ENCODE data around the gene HMGCL. TPM values are rescaled to one million over a fixed set of nuclear protein-coding genes. Genes with fewer than 3 reads are reported as not detected.
"Not testable (repeated sequence)": the region's sequence is repeated elsewhere in the genome, so short reads cannot be mapped to it uniquely, and the experiment has no call there.

The HMGCL gene
- total and polyA plus RNA-seq, 3 experiments from 2014 or later = 24.7 to 28.0 (median 25.3) TPM

- Mint-ChIP-seq H3K27me3 (no peaks in the 10 kb centered on the region), H3K9me3 (no peaks in the 10 kb centered on the region), H3K4me3 (peak overlapping the region in 2 of 7 donors; percentile 23 to 86), H3K27ac (no peak overlapping the region), H3K4me1 (peaks cover 18 to 33% (median 22%) of the 10 kb centered on the region in 3 donors), H3K36me3 (peaks cover 5 to 36% (median 6%) of the 10 kb centered on the region in 3 donors)
- Histone ChIP-seq H3K27me3 (ENCODE audit: insufficient read depth, low read length, poor library complexity, severe bottlenecking) (no peaks in the 10 kb centered on the region), H3K4me3 (ENCODE audit: low read length) (no peak overlapping the region), H3K4me1 (ENCODE audit: insufficient read depth, low read length) (peaks cover 22% of the 10 kb centered on the region), H3K36me3 (ENCODE audit: insufficient read depth, low read length) (peaks cover 11% of the 10 kb centered on the region), H3K9me3 (ENCODE audit: low read length) (no peaks in the 10 kb centered on the region), H3K27ac (ENCODE audit: low read depth, low read length) (no peak overlapping the region)
- ChIA-PET CTCF (interaction anchor here (1.4 kb wide), 1 partner anchor 55 kb away, joined by 4 read pairs; no protein-coding TSS in a partner anchor), POLR2A (interaction anchor here (0.9 kb wide), 1 partner anchor 19 kb away, joined by 4 read pairs; no protein-coding TSS in a partner anchor)
- DNase-seq = no peak
These were observed 39.7 kb upstream of the HMGCL start for GRCh38 chr1:23864801-23865542.

GRCh38 chr1:23862640-23863039 lies 37.4 kb upstream of the HMGCL start:
- H3K36me3 Mint-ChIP-seq = peaks cover 5 to 55% (median 12%) of the 10 kb centered on the region in 3 donors
- no peaks in the 10 kb centered on the region for H3K9me3 Mint-ChIP-seq
- H3K9me3 ChIP-seq (ENCODE audit: low read length) = no peaks in the 10 kb centered on the region
- H3K4me3 Mint-ChIP-seq = no peak overlapping the region
- POLR2A ChIA-PET = no interaction called here
- no peaks in the 10 kb centered on the region for H3K27me3 Mint-ChIP-seq
- no peak overlapping the region for H3K27ac Mint-ChIP-seq
- DNase-seq = no peak
- H3K27me3 ChIP-seq (ENCODE audit: insufficient read depth, low read length, poor library complexity, severe bottlenecking) = no peaks in the 10 kb centered on the region
- H3K4me1 Mint-ChIP-seq = peaks cover 8 to 22% (median 13%) of the 10 kb centered on the region in 3 donors
- no peak overlapping the region for H3K4me3 ChIP-seq (ENCODE audit: low read length)
- CTCF ChIA-PET = no interaction called here
- H3K4me1 ChIP-seq (ENCODE audit: insufficient read depth, low read length) = peaks cover 15% of the 10 kb centered on the region
- no peak overlapping the region for H3K27ac ChIP-seq (ENCODE audit: low read depth, low read length)
- H3K36me3 ChIP-seq (ENCODE audit: insufficient read depth, low read length) = peaks cover 25% of the 10 kb centered on the region

GRCh38 chr1:23854568-23854967 lies 29.3 kb upstream of the HMGCL start:
- ChIA-PET POLR2A (interaction anchor here (0.7 kb wide), 1 partner anchor 108 kb away, joined by 6 read pairs; no protein-coding TSS in a partner anchor), CTCF (no interaction called here)
- H3K27ac ChIP-seq (ENCODE audit: low read depth, low read length) = no peak overlapping the region
- peaks cover 0 to 9% (median 3%) of the 10 kb centered on the region in 3 donors for H3K4me1 Mint-ChIP-seq
- no peak overlapping the region for H3K4me3 ChIP-seq (ENCODE audit: low read length)
- peaks cover 4 to 62% (median 17%) of the 10 kb centered on the region in 3 donors for H3K36me3 Mint-ChIP-seq
- H3K36me3 ChIP-seq (ENCODE audit: insufficient read depth, low read length) = peaks cover 12% of the 10 kb centered on the region
- H3K27ac Mint-ChIP-seq = peak overlapping the region in 1 of 8 donors; percentile 2
- H3K27me3 Mint-ChIP-seq = no peaks in the 10 kb centered on the region
- DNase-seq = no peak
- no peaks in the 10 kb centered on the region for H3K4me1 ChIP-seq (ENCODE audit: insufficient read depth, low read length)
- H3K27me3 ChIP-seq (ENCODE audit: insufficient read depth, low read length, poor library complexity, severe bottlenecking) = no peaks in the 10 kb centered on the region
- no peaks in the 10 kb centered on the region for H3K9me3 Mint-ChIP-seq
- no peaks in the 10 kb centered on the region for H3K9me3 ChIP-seq (ENCODE audit: low read length)
- peak overlapping the region in 1 of 7 donors; percentile 24 for H3K4me3 Mint-ChIP-seq

GRCh38 chr1:23853124-23853523 lies 27.9 kb upstream of the HMGCL start:
- H3K27me3 Mint-ChIP-seq; H3K27ac ChIP-seq (ENCODE audit: low read depth, low read length); H3K4me3 Mint-ChIP-seq; H3K27me3 ChIP-seq (ENCODE audit: insufficient read depth, low read length, poor library complexity, severe bottlenecking); H3K9me3 Mint-ChIP-seq; H3K36me3 ChIP-seq (ENCODE audit: insufficient read depth, low read length); H3K4me1 ChIP-seq (ENCODE audit: insufficient read depth, low read length); DNase-seq; H3K27ac Mint-ChIP-seq; H3K4me1 Mint-ChIP-seq; H3K4me3 ChIP-seq (ENCODE audit: low read length); CTCF ChIA-PET; H3K9me3 ChIP-seq (ENCODE audit: low read length); POLR2A ChIA-PET: not testable (repeated sequence)
- H3K36me3 Mint-ChIP-seq = peaks cover 9 to 59% (median 19%) of the 10 kb centered on the region in 3 donors

GRCh38 chr1:23851406-23851805 lies 26.2 kb upstream of the HMGCL start:
- H3K36me3 Mint-ChIP-seq = peaks cover 21 to 60% (median 29%) of the 10 kb centered on the region in 3 donors
- H3K4me3 Mint-ChIP-seq; H3K9me3 Mint-ChIP-seq; H3K4me3 ChIP-seq (ENCODE audit: low read length); H3K27me3 ChIP-seq (ENCODE audit: insufficient read depth, low read length, poor library complexity, severe bottlenecking); DNase-seq; H3K27me3 Mint-ChIP-seq; H3K4me1 ChIP-seq (ENCODE audit: insufficient read depth, low read length); H3K27ac ChIP-seq (ENCODE audit: low read depth, low read length); H3K9me3 ChIP-seq (ENCODE audit: low read length); H3K27ac Mint-ChIP-seq; H3K4me1 Mint-ChIP-seq: not testable (repeated sequence)
- CTCF ChIA-PET = interaction anchor here (0.9 kb wide), 1 partner anchor 40 kb away, joined by 3 read pairs; no protein-coding TSS in a partner anchor
- POLR2A ChIA-PET = interaction anchor here (0.8 kb wide), 1 partner anchor 735 kb away, joined by 3 read pairs; no protein-coding TSS in a partner anchor
- H3K36me3 ChIP-seq (ENCODE audit: insufficient read depth, low read length) = peaks cover 16% of the 10 kb centered on the region

DNA sequence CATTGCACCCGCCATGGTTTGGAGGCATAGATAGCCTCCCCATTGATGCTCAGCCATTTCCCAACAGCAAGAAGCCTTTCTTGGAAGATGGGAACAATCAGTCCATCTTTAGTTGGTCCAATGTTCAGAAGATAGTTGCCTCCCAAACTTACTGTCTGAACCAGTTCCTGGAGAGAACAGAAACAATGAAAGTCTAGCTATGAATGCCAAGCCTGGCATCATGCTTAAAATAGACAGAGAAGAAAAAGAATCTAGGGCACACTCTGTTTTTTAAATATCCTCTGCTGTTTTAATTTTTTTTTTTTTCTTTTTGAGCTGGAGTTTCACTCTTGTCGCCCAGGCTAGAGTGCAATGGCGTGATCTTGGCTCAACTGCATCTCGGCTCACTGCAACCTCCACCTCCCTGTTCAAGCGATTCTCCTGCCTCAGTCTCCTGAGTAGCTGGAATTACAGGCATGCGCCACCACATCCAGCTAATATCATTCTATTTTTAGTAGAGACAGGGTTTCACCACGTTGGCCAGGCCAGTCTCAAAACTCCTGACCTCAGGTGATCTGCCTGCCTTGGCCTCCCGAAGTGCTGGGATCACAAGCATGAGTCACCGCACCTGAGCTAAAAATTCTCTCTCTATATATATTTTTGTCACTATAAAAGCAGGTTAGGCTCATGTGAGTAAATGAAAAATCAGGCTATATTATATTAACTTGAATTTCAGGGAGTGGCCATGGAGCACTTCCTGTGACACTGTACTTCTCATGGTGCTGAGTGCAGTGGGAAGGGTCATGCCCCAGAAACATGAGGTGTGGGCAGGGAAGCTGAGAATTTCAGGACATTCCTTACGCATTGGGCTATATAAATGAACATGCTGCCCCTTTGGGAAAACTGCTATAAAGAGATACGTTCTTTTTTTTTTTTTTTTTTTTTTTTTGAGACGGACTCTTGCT lies 23.7 kb upstream of the HMGCL start:
- peaks cover 21% of the 10 kb centered on the region for H3K36me3 ChIP-seq (ENCODE audit: insufficient read depth, low read length)
- H3K9me3 Mint-ChIP-seq = no peaks in the 10 kb centered on the region
- POLR2A ChIA-PET = no interaction called here
- no peaks in the 10 kb centered on the region for H3K9me3 ChIP-seq (ENCODE audit: low read length)
- no peak overlapping the region for H3K27ac ChIP-seq (ENCODE audit: low read depth, low read length)
- CTCF ChIA-PET = no interaction called here
- peak overlapping the region in 2 of 8 donors; percentile 73 to 85 for H3K27ac Mint-ChIP-seq
- no peaks in the 10 kb centered on the region for H3K4me1 ChIP-seq (ENCODE audit: insufficient read depth, low read length)
- H3K36me3 Mint-ChIP-seq = peaks cover 22 to 54% (median 29%) of the 10 kb centered on the region in 3 donors
- no peak overlapping the region for H3K4me3 Mint-ChIP-seq
- H3K4me3 ChIP-seq (ENCODE audit: low read length) = no peak overlapping the region
- H3K4me1 Mint-ChIP-seq = no peaks in the 10 kb centered on the region
- no peaks in the 10 kb centered on the region for H3K27me3 ChIP-seq (ENCODE audit: insufficient read depth, low read length, poor library complexity, severe bottlenecking)
- no peaks in the 10 kb centered on the region for H3K27me3 Mint-ChIP-seq
- DNase-seq = no peak

GRCh38 chr1:23847482-23848095 lies 22.4 kb upstream of the HMGCL start:
- H3K4me3 Mint-ChIP-seq; H3K27ac Mint-ChIP-seq; CTCF ChIA-PET; H3K4me3 ChIP-seq (ENCODE audit: low read length); H3K27me3 Mint-ChIP-seq; H3K27me3 ChIP-seq (ENCODE audit: insufficient read depth, low read length, poor library complexity, severe bottlenecking); H3K4me1 ChIP-seq (ENCODE audit: insufficient read depth, low read length); H3K9me3 Mint-ChIP-seq; DNase-seq; H3K4me1 Mint-ChIP-seq; H3K9me3 ChIP-seq (ENCODE audit: low read length); H3K27ac ChIP-seq (ENCODE audit: low read depth, low read length); POLR2A ChIA-PET: not testable (repeated sequence)
- H3K36me3 ChIP-seq (ENCODE audit: insufficient read depth, low read length) = peaks cover 21% of the 10 kb centered on the region
- peaks cover 22 to 52% (median 30%) of the 10 kb centered on the region in 3 donors for H3K36me3 Mint-ChIP-seq
